NCI-H748 (cell line): ENCODE results near the gene ARID5A.
A peak's percentile ranks its signal among the peaks of the same experiment; 100 is the strongest.
"Not testable (repeated sequence)": the region's sequence is repeated elsewhere in the genome, so short reads cannot be mapped to it uniquely, and the experiment has no call there.

Experiments used
- DNase-seq: peaks from one replicate; lab custom pipeline; 2025; ENCODE audit not compliant: unreplicated experiment; lab: John Stamatoyannopoulos, UW

ARID5A gene

DNA sequence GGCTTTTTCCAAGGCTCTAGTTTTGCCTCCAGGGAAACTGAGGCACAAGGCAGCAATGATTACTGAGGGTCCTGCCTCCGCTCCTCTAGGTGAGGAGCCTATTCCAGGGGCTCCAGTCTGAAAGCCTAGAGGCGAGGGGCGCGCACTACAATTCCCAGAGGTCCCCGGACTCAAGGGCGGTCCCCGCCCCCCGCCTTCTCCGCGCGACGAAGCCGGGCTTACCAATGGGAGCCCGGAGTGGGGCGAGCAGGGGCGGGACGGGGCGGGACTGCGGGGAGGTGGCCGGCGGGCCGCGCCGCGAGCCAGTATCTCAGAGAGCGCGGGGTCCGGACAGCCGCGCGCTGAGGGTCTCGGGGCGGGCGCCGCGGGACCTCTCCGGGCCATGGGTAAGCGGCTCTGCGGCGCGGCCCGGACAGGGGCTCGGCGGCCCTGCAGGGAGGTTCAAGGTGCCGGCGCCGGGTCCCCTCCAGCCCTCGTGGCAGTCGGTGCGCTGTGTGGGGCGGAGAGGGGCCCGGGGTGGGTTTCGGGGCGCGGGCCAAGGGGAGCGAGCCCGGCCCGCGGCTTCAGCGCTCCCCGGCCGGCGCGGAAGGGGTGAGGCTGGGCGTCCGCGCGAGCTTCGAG is at the start of gene ARID5A:
ARID5A (plus strand) TSS at position 308 of the 621 bp plus-strand sequence; CDS start at position 383, 75 bp downstream.
- peak; percentile 90 for DNase-seq

DNA sequence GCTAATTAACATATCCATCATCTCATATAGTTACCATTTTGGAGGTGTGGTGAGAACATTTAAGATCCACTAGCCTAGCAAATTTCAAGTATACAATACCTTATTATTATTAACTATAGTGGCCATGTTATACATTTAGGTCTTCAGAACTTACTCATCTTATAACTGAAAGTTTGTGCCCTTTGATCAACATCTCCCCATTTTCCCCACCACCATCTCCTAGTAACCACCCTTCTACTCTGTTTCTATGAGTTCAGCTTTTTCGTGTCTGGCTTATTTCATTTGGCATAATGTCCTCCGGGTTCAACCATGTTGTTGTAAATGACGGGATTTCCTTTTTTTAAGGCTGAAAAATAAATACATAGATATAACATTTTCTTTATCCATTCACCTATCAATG is 47.3 kb upstream of the ARID5A start:
- DNase-seq = no peak

- no peak for DNase-seq
Measured at GRCh38 chr2:96489663-96490062, 46.9 kb upstream of the ARID5A start.

GRCh38 chr2:96491860-96492497 is 44.6 kb upstream of the ARID5A start:
- DNase-seq = no peak

- DNase-seq = no peak
Measured at GRCh38 chr2:96493072-96493471, 43.5 kb upstream of the ARID5A start.

GRCh38 chr2:96494188-96494587 is 42.4 kb upstream of the ARID5A start:
- DNase-seq = no peak

- DNase-seq = no peak
Measured at GRCh38 chr2:96495982-96496629, 40.4 kb upstream of the ARID5A start.

DNA sequence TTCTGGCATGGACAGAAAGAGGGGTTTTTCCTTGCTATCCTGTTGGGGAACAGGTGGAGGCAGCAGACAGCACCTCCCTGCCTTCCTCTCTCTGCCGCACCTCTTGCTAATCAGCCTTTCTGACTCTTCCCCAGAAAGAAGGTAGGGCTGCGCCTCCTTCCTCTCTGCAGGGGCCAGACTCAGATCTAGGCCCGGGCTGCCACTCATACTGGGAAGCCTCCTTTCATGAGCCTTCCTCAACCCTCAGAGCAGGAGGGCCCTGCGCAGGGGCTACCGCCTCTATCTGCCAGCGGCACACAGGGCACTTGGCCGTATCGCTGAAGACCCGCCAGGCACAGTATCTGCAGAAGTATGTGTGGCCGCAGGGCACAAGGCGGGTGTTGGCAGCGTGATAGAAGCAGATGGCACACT is 38.5 kb upstream of the ARID5A start:
- no peak for DNase-seq

DNA sequence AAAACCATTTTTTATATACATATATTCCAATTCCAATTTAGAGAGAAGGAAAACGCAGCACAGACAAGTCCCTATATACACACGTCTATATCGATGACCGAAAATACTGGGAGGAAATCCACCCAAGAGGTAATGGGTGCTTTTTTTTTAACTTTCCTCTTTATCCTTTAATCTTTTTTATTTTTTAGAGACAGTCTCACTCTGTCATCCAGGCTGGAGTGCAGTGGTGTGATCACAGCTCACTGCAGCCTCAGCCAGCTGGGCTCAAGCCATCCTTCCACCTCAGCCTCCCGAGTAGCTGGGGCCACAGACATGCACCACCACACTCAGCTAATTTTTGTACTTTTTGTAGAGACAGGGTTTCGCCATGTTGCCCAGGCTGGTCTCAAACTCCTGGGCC is 37.9 kb upstream of the ARID5A start:
- DNase-seq = not testable (repeated sequence)

GRCh38 chr2:96499061-96499960 is 37.2 kb upstream of the ARID5A start:
- DNase-seq = no peak

- no peak for DNase-seq
Measured at GRCh38 chr2:96500385-96501066, 36.0 kb upstream of the ARID5A start.

- no peak for DNase-seq
Measured at GRCh38 chr2:96501471-96501874, 35.1 kb upstream of the ARID5A start.

GRCh38 chr2:96501886-96502810 is 34.4 kb upstream of the ARID5A start:
- no peak for DNase-seq

DNA sequence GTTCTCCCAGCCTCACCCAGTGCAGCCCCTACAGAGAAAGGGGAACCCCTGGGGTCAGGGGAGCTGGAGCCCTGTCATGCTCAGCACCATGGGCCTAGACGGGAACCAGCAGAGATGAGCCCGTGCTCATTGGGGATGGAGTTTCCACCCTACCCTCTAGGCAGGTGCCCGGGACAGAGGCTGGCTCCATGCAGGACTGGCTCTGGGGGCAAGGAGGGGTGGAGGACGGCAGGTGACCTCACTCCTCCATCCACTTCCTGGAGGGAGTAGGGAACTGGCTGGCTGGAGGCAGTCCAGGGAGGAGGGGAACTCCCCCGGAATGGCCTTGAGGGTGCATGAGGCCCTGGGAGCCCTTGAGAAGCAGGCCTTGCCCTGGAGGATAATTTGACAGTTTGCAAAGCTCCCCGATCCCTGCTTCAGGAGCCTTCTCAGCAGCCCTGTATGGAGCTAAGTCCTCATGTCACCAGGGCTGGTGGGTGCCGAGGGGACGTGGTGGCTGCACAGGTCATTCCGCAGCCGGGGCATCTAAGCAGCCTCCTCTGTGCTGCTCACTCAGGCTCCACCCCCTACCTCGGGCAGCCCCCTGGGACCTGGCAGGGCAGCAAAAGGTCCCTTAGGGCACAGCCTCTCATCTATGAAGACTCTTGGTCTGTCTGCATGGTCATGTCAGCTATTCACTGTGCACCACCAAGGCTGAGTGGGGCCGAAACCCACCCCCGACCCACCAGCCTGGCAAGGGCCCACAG is 33.5 kb upstream of the ARID5A start:
- DNase-seq = no peak

GRCh38 chr2:96503637-96504243 is 32.8 kb upstream of the ARID5A start:
- DNase-seq = no peak

- no peak for DNase-seq
Measured at GRCh38 chr2:96505231-96505889, 31.2 kb upstream of the ARID5A start, which contains the start of gene NEURL3. Gene NEURL3, minus strand, starts transcription at chr2:96505357. Its CDS starts 71 bp downstream, at chr2:96505286.

GRCh38 chr2:96506016-96506906 is 30.3 kb upstream of the ARID5A start:
- DNase-seq = no peak
